Heart left ventricle (tissue), 16 donors: Measurements from ENCODE around the gene EIF4H. TPM values are rescaled to one million over a fixed set of nuclear protein-coding genes. Genes with fewer than 3 reads are reported as not detected.
"Not testable (repeated sequence)": the region's sequence is repeated elsewhere in the genome, so short reads cannot be mapped to it uniquely, and the experiment has no call there.

Experiments
- ATAC-seq, 4 donors: fragments of 200-7000 bp; cut with Tn5 transposase; one replicate each; pipeline ENCODE4 v1.9.1; 2020 to 2022; ENCODE audit warnings: moderate library complexity in 4 of 4, mild to moderate bottlenecking in 3 of 4, moderate number of reproducible peaks in 1 of 4
- DNase-seq, 5 donors: peaks; one replicate each; pipeline ENCODE4 v3.0.0-alpha.2; 2020
- H3K27ac ChIP-seq, 12 donors: fragments of 200-600 bp; sonication (generic) in 4 of 12; one replicate each; pipeline versions ENCODE4 v1.5.0 to v1.8.0; 2016 to 2022; ENCODE audit warnings: mild to moderate bottlenecking in 2 of 12
- H3K27me3 ChIP-seq, 9 donors: fragments of 200-600 bp; sonication (generic) in 2 of 9; one replicate each; pipeline versions ENCODE4 v1.5.1 to v1.8.0; 2016 to 2022; ENCODE audit warnings: mild to moderate bottlenecking in 3 of 9
- H3K36me3 ChIP-seq, 9 donors: fragments of 200-600 bp; sonication (generic) in 2 of 9; one replicate each; pipeline versions ENCODE4 v1.5.0 to v1.8.0; 2018 to 2022; ENCODE audit warnings: mild to moderate bottlenecking in 2 of 9
- H3K4me1 ChIP-seq, 12 donors: fragments of 200-600 bp; sonication (generic) in 4 of 12; one replicate each; pipeline versions ENCODE4 v1.5.0 to v1.8.0; 2016 to 2022; ENCODE audit warnings: mild to moderate bottlenecking in 3 of 12
- H3K4me3 ChIP-seq, 12 donors: fragments of 200-600 bp; sonication (generic) in 4 of 12; one replicate each; pipeline versions ENCODE4 v1.5.0 to v1.8.0; 2017 to 2022; ENCODE audit warnings: mild to moderate bottlenecking in 9 of 12, moderate library complexity in 4 of 12
- H3K9me3 ChIP-seq, 12 donors: fragments of 200-600 bp; sonication (generic) in 4 of 12; one replicate each; pipeline versions ENCODE4 v1.5.0 to v1.8.0; 2016 to 2022; ENCODE audit warnings: mild to moderate bottlenecking in 1 of 12
- POLR2A ChIP-seq, 2 donors: fragments of 450-650 bp; IDR thresholded peaks; one replicate each; pipeline ENCODE4 v1.6.1; 2017; ENCODE audit warnings: antibody characterized with exemption in 2 of 2, mild to moderate bottlenecking in 2 of 2, moderate library complexity in 2 of 2
- WGBS, 4 donors: extraction: QIAGEN DNeasy Blood & Tissue Kit in 2 of 4; methylation state at CpG; one replicate each; pipeline versions ENCODE4 v1.1.5 to v1.1.7; 2013 to 2018; 5-methylcytosine and 5-hydroxymethylcytosine counted together
- intact Hi-C, 10 donors: fragments of 100-400 bp; cut with DNase I; formaldehyde crosslinking; loops; one replicate each; pipeline versions ENCODE4 v1.11.1 to v1.14.2; 2022
- polyA plus RNA-seq, 2 donors: library from polyadenylated mRNA; stranded (reverse); fragments of 200-250 nt; gene quantifications; one replicate each; pipeline ENCODE4 v1.2.3, GENCODE V29; 2013
- total RNA-seq, 9 donors: library from RNA; depleted of rRNA in 2 of 9; stranded (reverse); fragments of >200 nt in 2 of 9; fragmentation: NEBNext Ultra II Directional in 3 of 9; extraction: Animal tissue kit (Norgen Biotek cat#: 25700) in 3 of 9; gene quantifications; one replicate each; pipeline versions ENCODE4 v1.1.0 to v1.2.4, GENCODE V29; 2016 to 2023
- TF ChIP-seq, protein P1 (sequence below), 12 donors: fragments of 200-600 bp; sonication (generic) in 4 of 12; IDR thresholded peaks; one replicate each; pipeline versions ENCODE4 v1.5.0 to v1.8.0; 2018 to 2022; ENCODE audit warnings: antibody characterized with exemption in 12 of 12, mild to moderate bottlenecking in 5 of 12
- donor health status: ischemic (EF 13 %, LVEDD 7.1; RV severe dilation, severe dysfunction).
- donor health status: healthy with polysubstance abuse.
- donor health status: DM: no; HTN: yes; CAD: no.
- donor health status: DM: no; HTN: no; CAD: no.
- donor health status: ischemic (EF 25% LVEDD 6.9; RV normal size, moderate dysfunction).
- donor health status: ischemic (EF 25% LVEDD 5.7; RV mildly dilated, moderate dysfunction).
- donor health status: healthy.
- donor health status: DM: yes; HTN: yes; CAD: no.
- donor health status: ischemic (EF 35%, LVEDD 5.7; RV mildly dilated, moderate dysfunction).
- donor health status: nonischemic (EF 11% LVEDD 7.7; RV severe dilation, severe dysfunction).
- donor health status: DM: yes; HTN: yes; CAD: no.
- donor health status: PGD.
- donor health status: ischemic (EF 29% LVEDD 5.4; RV normal size, mild dysfunction).
- donor health status: nonischemic (EF 23%, LVEDD 6.1; RV moderate dilation, normal function).

The EIF4H gene
- total and polyA plus RNA-seq, 11 donors = 89.0 to 255 (median 196) TPM

DNA sequence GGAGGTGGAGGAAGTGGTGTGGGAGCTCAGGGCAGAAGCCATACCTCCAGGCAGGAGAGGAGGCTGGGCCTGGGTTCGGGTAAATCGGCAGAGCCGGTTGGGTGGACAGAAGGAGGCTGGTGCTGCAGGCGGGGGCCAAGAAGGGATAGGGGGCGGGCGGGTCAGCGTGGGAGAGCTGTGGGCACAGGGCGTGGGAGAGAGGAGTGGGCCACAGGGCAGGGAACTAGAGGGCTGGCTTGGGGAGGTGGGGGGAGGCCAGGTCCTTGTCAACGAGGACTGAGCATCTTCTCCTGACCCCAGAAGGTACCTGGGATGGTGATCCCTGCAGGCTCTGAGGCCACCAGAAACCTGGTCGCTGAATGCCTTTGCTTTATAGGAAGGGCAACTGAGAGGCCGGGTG, 47.6 kb downstream of the EIF4H start:
- H3K27ac ChIP-seq = no peak overlapping the region
- TF ChIP-seq, protein P1, sequence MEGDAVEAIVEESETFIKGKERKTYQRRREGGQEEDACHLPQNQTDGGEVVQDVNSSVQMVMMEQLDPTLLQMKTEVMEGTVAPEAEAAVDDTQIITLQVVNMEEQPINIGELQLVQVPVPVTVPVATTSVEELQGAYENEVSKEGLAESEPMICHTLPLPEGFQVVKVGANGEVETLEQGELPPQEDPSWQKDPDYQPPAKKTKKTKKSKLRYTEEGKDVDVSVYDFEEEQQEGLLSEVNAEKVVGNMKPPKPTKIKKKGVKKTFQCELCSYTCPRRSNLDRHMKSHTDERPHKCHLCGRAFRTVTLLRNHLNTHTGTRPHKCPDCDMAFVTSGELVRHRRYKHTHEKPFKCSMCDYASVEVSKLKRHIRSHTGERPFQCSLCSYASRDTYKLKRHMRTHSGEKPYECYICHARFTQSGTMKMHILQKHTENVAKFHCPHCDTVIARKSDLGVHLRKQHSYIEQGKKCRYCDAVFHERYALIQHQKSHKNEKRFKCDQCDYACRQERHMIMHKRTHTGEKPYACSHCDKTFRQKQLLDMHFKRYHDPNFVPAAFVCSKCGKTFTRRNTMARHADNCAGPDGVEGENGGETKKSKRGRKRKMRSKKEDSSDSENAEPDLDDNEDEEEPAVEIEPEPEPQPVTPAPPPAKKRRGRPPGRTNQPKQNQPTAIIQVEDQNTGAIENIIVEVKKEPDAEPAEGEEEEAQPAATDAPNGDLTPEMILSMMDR (IDR thresholded peaks at IDR 0.05) = no peak
- no peak for TF ChIP-seq POLR2A (IDR thresholded peaks at IDR 0.05)
- no peaks in the 10 kb centered on the region for H3K27me3 ChIP-seq
- H3K4me1 ChIP-seq = peaks cover 0 to 25% (median 0%) of the 10 kb centered on the region in 12 donors
- H3K36me3 ChIP-seq = peaks cover 0 to 36% (median 0%) of the 10 kb centered on the region in 9 donors
- intact Hi-C loops = loop anchor here in 1 of 10 donors (10.0 kb wide), 1 partner anchor 83 kb away; no protein-coding TSS in a partner anchor
- ATAC-seq = no peak
- DNase-seq = no peak
- 91 to 93% (median 92%) methylated on average over 11 of the region's 11 CpGs for WGBS, 4 donors
- peaks cover 0 to 4% (median 0%) of the 10 kb centered on the region in 12 donors for H3K9me3 ChIP-seq
- no peak overlapping the region for H3K4me3 ChIP-seq

DNA sequence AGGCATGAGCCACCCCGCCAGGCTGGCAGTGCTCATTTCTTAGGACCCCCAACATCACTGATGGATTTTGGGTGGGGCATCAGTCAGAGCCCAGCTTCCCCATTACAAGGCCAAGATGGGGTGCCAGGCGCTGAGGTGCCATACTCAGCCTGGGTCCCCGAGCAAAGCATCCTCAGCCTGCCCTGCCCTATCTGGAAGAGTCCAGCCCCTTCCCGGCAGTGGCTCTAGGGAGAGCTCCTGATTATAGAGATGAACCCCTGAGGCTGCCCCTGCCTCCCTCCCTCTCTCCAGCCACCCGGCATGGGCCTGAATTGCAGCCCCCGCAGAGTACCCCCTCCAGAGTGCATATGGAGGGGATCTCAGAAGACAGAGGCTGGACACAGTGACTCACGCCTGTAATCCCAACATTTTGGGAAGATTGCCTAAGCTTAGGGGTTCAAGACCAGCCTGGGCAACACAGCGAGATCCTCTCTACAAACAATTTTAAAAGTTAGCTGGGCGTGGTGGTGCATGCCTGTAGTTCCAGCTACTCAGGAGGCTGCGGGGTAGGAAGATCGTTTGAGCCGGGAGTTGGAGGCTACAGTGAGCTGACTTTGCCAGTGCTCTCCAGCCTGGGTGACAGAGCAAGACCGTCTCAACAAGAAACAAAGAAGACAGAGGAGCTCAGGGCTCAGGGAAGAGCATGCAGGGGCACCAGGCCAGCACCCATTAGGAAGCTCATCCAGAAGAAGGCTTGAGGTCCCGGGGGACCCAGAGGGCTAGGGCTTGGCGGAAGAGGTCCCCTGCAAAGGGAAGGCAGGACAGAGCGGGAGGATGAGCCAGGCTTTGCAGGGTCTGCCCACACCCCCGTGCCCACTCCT, 48.9 kb downstream of the EIF4H start:
- WGBS, 4 donors = 86 to 91% (median 89%) methylated on average over 14 to 17 of the region's 17 CpGs
- TF ChIP-seq, protein P1 (IDR thresholded peaks at IDR 0.05) = no peak
- TF ChIP-seq POLR2A (IDR thresholded peaks at IDR 0.05) = no peak
- Histone ChIP-seq H3K4me3 (no peak overlapping the region), H3K27ac (no peak overlapping the region), H3K36me3 (peaks cover 0 to 33% (median 0%) of the 10 kb centered on the region in 9 donors), H3K9me3 (peaks cover 0 to 3% (median 0%) of the 10 kb centered on the region in 12 donors), H3K4me1 (peaks cover 0 to 22% (median 0%) of the 10 kb centered on the region in 12 donors), H3K27me3 (no peaks in the 10 kb centered on the region)
- intact Hi-C loops = loop anchor here in 1 of 10 donors (10.0 kb wide), 1 partner anchor 82 kb away; no protein-coding TSS in a partner anchor
- ATAC-seq = no peak
- no peak for DNase-seq

DNA sequence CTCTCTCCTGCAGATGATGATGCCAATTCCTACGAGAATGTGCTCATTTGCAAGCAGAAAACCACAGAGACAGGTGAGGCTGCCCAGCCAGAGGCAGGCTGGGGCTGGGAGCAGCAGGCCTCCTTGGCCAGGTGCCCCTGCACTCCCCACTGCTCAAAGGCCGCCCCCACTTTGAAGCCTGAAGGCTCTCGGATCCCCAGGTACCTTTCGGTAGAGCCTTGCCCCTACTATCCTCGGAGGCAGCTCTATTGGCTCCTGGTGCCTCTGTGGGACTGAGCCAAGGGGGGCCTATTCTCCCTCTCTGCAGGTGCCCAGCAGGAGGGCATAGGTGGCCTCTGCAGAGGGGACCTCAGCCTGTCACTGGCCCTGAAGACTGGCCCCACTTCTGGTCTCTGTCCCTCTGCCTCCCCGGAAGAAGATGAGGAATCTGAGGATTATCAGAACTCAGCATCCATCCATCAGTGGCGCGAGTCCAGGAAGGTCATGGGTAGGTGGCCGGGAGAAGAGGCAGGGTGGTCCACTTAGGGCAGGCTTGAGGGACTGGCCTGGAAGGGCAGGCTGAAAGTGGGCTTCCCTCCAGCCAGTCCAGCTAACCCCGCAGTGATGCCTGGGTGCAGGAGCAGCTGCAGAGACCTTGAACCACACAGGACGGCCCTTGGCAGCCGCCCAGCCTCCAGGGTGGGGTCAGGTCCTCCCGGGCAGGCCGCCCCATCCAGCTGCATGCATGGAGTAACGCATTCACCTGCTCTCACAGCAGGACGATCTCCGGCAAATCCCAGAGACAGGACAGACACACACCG, 49.8 kb downstream of the EIF4H start:
- Histone ChIP-seq H3K4me1 (peaks cover 0 to 22% (median 0%) of the 10 kb centered on the region in 12 donors), H3K27me3 (no peaks in the 10 kb centered on the region), H3K9me3 (no peaks in the 10 kb centered on the region), H3K36me3 (peaks cover 0 to 35% (median 0%) of the 10 kb centered on the region in 9 donors), H3K4me3 (no peak overlapping the region), H3K27ac (no peak overlapping the region)
- intact Hi-C loops = loop anchor here in 1 of 10 donors (10.0 kb wide), 1 partner anchor 81 kb away; no protein-coding TSS in a partner anchor
- WGBS, 4 donors = 71 to 84% (median 73%) methylated on average over 7 to 18 of the region's 18 CpGs
- no peak for TF ChIP-seq POLR2A (IDR thresholded peaks at IDR 0.05)
- TF ChIP-seq, protein P1 (IDR thresholded peaks at IDR 0.05) = no peak
- ATAC-seq = no peak
- no peak for DNase-seq

DNA sequence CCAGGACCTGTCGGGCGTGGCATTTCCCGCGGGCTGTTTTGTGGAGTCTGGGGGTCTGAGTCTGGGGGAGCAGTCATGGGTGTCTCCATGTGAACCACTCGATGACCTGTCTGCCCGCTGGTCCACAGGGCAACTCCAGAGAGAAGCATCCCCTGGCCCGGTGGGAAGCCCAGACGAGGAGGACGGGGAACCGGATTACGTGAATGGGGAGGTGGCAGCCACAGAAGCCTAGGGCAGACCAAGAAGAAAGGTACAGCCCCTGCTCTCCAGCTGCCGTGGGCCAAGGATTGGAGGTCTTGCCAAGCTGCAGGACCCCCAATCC, 50.3 kb downstream of the EIF4H start:
- intact Hi-C loops = loop anchor here in 1 of 10 donors (10.0 kb wide), 1 partner anchor 80 kb away; no protein-coding TSS in a partner anchor
- ATAC-seq (no peak), DNase-seq (no peak)
- 89 to 94% (median 93%) methylated on average over 6 to 12 of the region's 12 CpGs for WGBS, 4 donors
- peaks cover 0 to 41% (median 0%) of the 10 kb centered on the region in 9 donors for H3K36me3 ChIP-seq
- peaks cover 0 to 27% (median 0%) of the 10 kb centered on the region in 12 donors for H3K4me1 ChIP-seq
- no peak overlapping the region for H3K27ac ChIP-seq
- TF ChIP-seq POLR2A (IDR thresholded peaks at IDR 0.05) = no peak
- TF ChIP-seq, protein P1 (IDR thresholded peaks at IDR 0.05) = no peak
- H3K9me3 ChIP-seq = no peaks in the 10 kb centered on the region
- no peaks in the 10 kb centered on the region for H3K27me3 ChIP-seq
- no peak overlapping the region for H3K4me3 ChIP-seq

DNA sequence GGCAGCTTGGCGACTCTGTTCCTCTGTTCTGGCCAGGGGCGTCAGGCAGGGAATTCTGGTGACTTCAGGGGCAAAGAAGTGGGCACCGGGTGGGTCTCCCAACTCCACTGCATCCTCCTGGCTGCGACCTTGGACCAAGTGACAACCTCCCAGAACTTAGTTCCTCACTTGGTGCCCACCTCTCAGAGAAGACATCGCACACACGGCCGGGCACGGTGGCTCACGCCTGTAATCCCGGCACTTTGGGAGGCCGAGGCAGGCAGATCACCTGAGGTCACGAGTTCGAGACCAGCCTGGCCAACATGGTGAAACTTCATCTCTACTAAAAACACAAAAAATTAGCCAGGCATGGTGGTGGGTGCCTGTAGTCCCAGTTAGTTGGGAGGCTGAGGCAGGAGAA, 50.8 kb downstream of the EIF4H start:
- H3K4me3 ChIP-seq, H3K9me3 ChIP-seq, H3K27me3 ChIP-seq, H3K27ac ChIP-seq, ATAC-seq, DNase-seq: not testable (repeated sequence)
- peaks cover 0 to 44% (median 0%) of the 10 kb centered on the region in 9 donors for H3K36me3 ChIP-seq
- H3K4me1 ChIP-seq = peaks cover 0 to 32% (median 0%) of the 10 kb centered on the region in 12 donors
- 94 to 98% (median 97%) methylated on average over 13 of the region's 13 CpGs for WGBS, 4 donors
- intact Hi-C loops = loop anchor here in 1 of 10 donors (10.0 kb wide), 1 partner anchor 80 kb away; no protein-coding TSS in a partner anchor
